Tibial nerve (tissue), 4 donors: ENCODE results near the gene DAPK2. TPM values are rescaled to one million over a fixed set of nuclear protein-coding genes. Genes with fewer than 3 reads are reported as not detected.

Experiments used
- DNase-seq, 2 donors: peaks; one replicate each; pipeline ENCODE4 v3.0.0-alpha.2; 2019; ENCODE audit warnings: low spot score in 2 of 2
- H3K27ac ChIP-seq, 4 donors: fragments of 200-600 bp; sonication (generic) in 3 of 4; one replicate each; pipeline ENCODE4 v1.5.1; 2017 to 2019; ENCODE audit warnings: mild to moderate bottlenecking in 1 of 4
- H3K27me3 ChIP-seq, 2 donors: fragments of 200-600 bp; sonication (generic) in 1 of 2; one replicate each; pipeline versions ENCODE4 v1.5.1 to v1.6.0; 2017 to 2019
- H3K36me3 ChIP-seq, 3 donors: fragments of 200-600 bp; sonication (generic); one replicate each; pipeline ENCODE4 v1.5.1; 2018 to 2019
- H3K4me1 ChIP-seq, 4 donors: fragments of 200-600 bp; sonication (generic) in 3 of 4; one replicate each; pipeline ENCODE4 v1.5.1; 2017 to 2019
- H3K4me3 ChIP-seq, 4 donors: fragments of 200-600 bp; sonication (generic) in 3 of 4; one replicate each; pipeline ENCODE4 v1.5.1; 2017 to 2019; ENCODE audit warnings: mild to moderate bottlenecking in 1 of 4, moderate library complexity in 1 of 4
- H3K9me3 ChIP-seq, 4 donors: fragments of 200-600 bp; sonication (generic) in 3 of 4; one replicate each; pipeline ENCODE4 v1.5.1; 2017 to 2019
- EP300 ChIP-seq, 2 donors: sonication (generic); formaldehyde crosslinking; IDR thresholded peaks; one replicate each; pipeline ENCODE4 v1.6.1; 2017; ENCODE audit warnings: antibody characterized with exemption in 2 of 2, mild to moderate bottlenecking in 1 of 2
- POLR2A ChIP-seq, 2 donors: fragments of 450-650 bp; IDR thresholded peaks; one replicate each; pipeline ENCODE4 v1.6.1; 2017; ENCODE audit warnings: antibody characterized with exemption in 2 of 2, mild to moderate bottlenecking in 2 of 2, moderate library complexity in 2 of 2
- WGBS, 2 donors: methylation state at CpG; one replicate each; pipeline ENCODE4 v1.1.5; 2018; 5-methylcytosine and 5-hydroxymethylcytosine counted together
- total RNA-seq, 4 donors: library from RNA; depleted of rRNA; stranded (reverse); fragments of >200 nt; gene quantifications; one replicate each; pipeline ENCODE4 v1.1.0, GENCODE V29; 2016
- TF ChIP-seq, protein P1 (sequence below), 5 experiments: fragments of 200-600 bp in 3 of 5; fragments of 450-650 bp in 2 of 5; sonication (generic) in 3 of 5; IDR thresholded peaks; one replicate each; pipeline ENCODE4 v1.5.1; 2016 to 2019; ENCODE audit warnings: antibody characterized with exemption in 5 of 5, mild to moderate bottlenecking in 3 of 5, moderate library complexity in 2 of 5

Gene DAPK2
- total RNA-seq, 4 donors from 2014 or later, result 28.9 to 75.9 (median 56.7) TPM

DNA sequence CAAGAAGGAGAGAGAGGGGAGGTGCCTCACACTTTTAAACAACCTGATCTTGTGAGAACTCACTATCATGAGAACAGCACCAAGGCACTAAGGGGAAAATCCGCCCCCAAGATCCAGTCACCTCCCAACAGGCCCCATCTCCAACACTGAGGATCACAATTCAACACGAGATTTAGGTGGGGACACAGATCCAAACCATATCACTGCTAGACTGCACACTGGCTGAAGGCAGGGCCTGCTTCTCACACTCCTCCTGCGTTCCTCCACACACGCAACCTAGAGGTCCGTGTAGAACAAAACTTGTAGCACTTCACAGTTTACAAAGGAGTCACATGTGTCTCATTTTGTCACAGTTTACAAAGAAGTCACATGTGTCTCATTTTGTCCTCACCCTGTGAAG, 97.8 kb downstream of the DAPK2 start:
- H3K9me3 ChIP-seq, result no peaks in the 10 kb centered on the region
- no peak overlapping the region for H3K4me3 ChIP-seq
- DNase-seq, result no peak
- H3K27ac ChIP-seq, result no peak overlapping the region
- TF ChIP-seq POLR2A (IDR thresholded peaks at IDR 0.05) (no peak), EP300 (IDR thresholded peaks at IDR 0.05) (no peak)
- TF ChIP-seq, protein P1, sequence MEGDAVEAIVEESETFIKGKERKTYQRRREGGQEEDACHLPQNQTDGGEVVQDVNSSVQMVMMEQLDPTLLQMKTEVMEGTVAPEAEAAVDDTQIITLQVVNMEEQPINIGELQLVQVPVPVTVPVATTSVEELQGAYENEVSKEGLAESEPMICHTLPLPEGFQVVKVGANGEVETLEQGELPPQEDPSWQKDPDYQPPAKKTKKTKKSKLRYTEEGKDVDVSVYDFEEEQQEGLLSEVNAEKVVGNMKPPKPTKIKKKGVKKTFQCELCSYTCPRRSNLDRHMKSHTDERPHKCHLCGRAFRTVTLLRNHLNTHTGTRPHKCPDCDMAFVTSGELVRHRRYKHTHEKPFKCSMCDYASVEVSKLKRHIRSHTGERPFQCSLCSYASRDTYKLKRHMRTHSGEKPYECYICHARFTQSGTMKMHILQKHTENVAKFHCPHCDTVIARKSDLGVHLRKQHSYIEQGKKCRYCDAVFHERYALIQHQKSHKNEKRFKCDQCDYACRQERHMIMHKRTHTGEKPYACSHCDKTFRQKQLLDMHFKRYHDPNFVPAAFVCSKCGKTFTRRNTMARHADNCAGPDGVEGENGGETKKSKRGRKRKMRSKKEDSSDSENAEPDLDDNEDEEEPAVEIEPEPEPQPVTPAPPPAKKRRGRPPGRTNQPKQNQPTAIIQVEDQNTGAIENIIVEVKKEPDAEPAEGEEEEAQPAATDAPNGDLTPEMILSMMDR (IDR thresholded peaks at IDR 0.05), result no peak
- H3K27me3 ChIP-seq, result no peaks in the 10 kb centered on the region
- no peaks in the 10 kb centered on the region for H3K36me3 ChIP-seq
- H3K4me1 ChIP-seq, result peaks cover 0 to 7% (median 0%) of the 10 kb centered on the region in 4 donors
- WGBS, 2 donors, result 92 to 96% methylated on average over 5 of the region's 5 CpGs

DNA sequence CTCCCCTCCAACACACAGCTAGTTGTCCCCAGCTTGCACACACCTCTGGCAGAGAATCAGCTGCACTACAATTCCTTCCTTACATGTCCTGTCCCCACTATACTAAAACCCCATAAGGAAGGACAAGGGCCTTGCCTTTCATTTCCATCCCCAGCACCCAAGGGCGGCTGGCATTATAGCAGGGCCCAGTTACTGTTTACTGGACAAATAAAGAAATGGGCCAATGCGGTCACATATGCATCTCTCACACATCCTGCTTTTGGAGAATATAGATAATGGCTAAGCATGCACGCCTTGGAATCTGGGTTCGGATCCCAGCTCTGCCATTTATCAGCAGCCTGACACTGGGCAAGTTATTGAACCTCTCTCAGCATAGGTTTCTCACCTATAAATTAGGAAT, 99.1 kb downstream of the DAPK2 start:
- Histone ChIP-seq H3K9me3 (no peaks in the 10 kb centered on the region), H3K4me3 (no peak overlapping the region), H3K4me1 (peaks cover 0 to 7% (median 0%) of the 10 kb centered on the region in 4 donors), H3K36me3 (no peaks in the 10 kb centered on the region), H3K27me3 (no peaks in the 10 kb centered on the region), H3K27ac (no peak overlapping the region)
- 96 to 99% methylated on average over 4 of the region's 4 CpGs for WGBS, 2 donors
- TF ChIP-seq EP300 (IDR thresholded peaks at IDR 0.05) (no peak), POLR2A (IDR thresholded peaks at IDR 0.05) (no peak)
- TF ChIP-seq, protein P1 (IDR thresholded peaks at IDR 0.05), result no peak
- DNase-seq, result no peak

DNA sequence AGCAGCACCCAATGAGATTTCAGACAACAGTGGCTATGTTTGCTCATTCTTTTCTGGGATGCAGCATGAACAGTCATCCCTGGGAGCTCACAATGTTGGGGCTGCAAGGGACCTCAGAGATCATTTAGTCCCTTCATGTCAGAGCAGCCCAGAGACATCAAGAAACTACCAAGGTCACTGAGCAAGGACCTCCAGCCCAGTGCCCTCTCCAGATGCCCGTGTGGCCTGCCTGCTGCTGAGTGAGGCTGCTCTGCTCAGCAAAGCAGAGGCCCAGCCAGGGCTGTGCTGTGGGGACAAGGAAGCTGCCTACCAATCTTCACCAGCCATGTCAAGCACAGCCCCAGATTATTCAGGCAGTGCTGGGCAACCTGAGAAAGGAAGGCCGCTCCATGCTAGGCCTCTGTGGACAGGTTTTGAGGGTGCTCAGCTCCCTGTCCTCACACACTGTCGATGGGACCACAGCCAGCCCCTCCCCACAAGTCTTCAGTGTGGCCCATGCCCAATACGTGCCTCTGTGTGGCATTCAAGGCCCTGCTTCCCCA, 99.7 kb downstream of the DAPK2 start:
- H3K36me3 ChIP-seq, result no peaks in the 10 kb centered on the region
- WGBS, 2 donors, result 95 to 100% methylated on average over 3 of the region's 4 CpGs
- no peak for DNase-seq
- H3K27me3 ChIP-seq, result no peaks in the 10 kb centered on the region
- peaks cover 0 to 11% (median 0%) of the 10 kb centered on the region in 4 donors for H3K4me1 ChIP-seq
- H3K9me3 ChIP-seq, result no peaks in the 10 kb centered on the region
- no peak overlapping the region for H3K27ac ChIP-seq
- no peak overlapping the region for H3K4me3 ChIP-seq
- TF ChIP-seq POLR2A (IDR thresholded peaks at IDR 0.05), result no peak
- TF ChIP-seq, protein P1 (IDR thresholded peaks at IDR 0.05), result no peak
- TF ChIP-seq EP300 (IDR thresholded peaks at IDR 0.05), result no peak

DNA sequence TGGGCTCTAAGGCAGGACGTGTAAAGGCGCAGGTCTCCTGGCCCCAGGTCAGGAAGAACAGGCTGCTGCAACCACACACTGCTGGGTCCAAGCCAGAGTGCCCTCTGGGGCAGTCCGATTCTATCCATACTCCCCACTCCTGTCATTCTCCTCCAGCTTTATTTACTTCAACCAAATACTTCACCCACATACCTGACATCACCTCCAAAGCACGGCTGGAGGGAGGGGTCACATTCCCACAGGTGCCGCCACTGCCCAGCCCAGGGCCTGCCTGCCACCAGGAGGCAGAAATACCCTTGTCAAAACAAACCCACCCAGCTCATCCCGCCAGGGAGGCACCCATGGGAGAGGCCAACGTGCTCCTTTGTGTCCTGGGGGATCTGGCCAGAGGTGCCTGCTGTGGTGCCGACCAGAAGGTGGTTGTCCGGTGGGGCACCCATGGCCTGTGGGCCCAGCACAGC, 100.4 kb downstream of the DAPK2 start:
- no peak for TF ChIP-seq POLR2A (IDR thresholded peaks at IDR 0.05)
- no peak for TF ChIP-seq EP300 (IDR thresholded peaks at IDR 0.05)
- TF ChIP-seq, protein P1 (IDR thresholded peaks at IDR 0.05), result no peak
- H3K4me3 ChIP-seq, result no peak overlapping the region
- no peaks in the 10 kb centered on the region for H3K36me3 ChIP-seq
- H3K27me3 ChIP-seq, result no peaks in the 10 kb centered on the region
- WGBS, 2 donors, result 80 to 93% methylated on average over 9 of the region's 9 CpGs
- DNase-seq, result no peak
- peaks cover 0 to 18% (median 3%) of the 10 kb centered on the region in 4 donors for H3K4me1 ChIP-seq
- peak overlapping the region in 2 of 4 donors; percentile 11 to 55 for H3K27ac ChIP-seq
- no peaks in the 10 kb centered on the region for H3K9me3 ChIP-seq

DNA sequence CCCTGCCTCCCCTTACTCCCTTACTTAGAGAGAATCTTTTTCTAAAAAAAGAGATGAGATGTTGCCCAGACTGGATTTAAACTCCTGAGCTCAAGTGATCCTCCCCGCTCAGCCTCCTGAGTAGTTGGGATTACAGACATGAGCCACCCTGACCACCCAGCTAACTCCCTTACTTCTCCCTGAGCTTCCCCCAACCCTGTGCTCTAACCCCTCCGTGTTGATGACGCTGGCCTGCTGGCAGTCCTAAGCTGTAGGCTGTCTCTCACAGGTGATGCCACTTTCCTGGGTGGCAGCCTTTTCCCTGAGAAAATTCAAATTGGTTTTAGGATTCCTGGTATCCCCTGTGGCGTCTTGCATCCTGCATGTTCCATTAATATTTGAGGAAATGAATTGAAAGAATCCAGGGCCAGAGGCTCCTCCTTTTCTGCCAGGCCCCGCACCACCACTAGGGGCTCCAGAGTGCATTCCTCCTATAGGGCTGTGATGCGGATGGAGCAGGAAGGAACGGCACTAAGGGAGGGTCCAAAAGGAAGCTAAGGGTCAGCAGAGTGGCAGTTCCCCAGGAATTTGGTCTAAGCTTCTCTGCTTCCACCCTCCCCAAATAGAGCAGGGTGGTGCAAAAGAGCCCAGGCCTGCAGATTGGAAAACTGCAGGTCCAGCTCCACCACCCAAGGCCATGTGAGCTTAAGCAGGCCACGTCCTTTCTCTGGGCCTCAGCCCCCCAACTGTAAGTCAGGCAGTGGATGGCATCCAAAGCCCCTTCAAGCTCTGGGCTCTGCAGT, 101.1 kb downstream of the DAPK2 start:
- Histone ChIP-seq H3K4me1 (peaks cover 0 to 25% (median 5%) of the 10 kb centered on the region in 4 donors), H3K27me3 (no peaks in the 10 kb centered on the region), H3K4me3 (no peak overlapping the region), H3K9me3 (no peaks in the 10 kb centered on the region), H3K36me3 (no peaks in the 10 kb centered on the region), H3K27ac (peak overlapping the region in 2 of 4 donors; percentile 11 to 55)
- no peak for TF ChIP-seq POLR2A (IDR thresholded peaks at IDR 0.05)
- TF ChIP-seq, protein P1 (IDR thresholded peaks at IDR 0.05), result peak; percentile 73 to 89 (median 89)
- peak; percentile 39 to 76 for DNase-seq
- 44 to 50% methylated on average over 8 of the region's 8 CpGs for whole genome bisulfite sequencing, 2 donors
